Measurements from ENCODE around the gene GALNT14.

GRCh38 chr2:30912056-30912455 lies 226.2 kb downstream of the GALNT14 start:
- no peak for TF ChIP-seq POLR2A (IDR thresholded peaks at IDR 0.05; ENCODE audit: low read length)
- no peak for TF ChIP-seq GATA1 (IDR thresholded peaks at IDR 0.05; ENCODE audit: low read depth, low read length)

All from erythroblast (primary cell).